H9 (cell line): ENCODE results near the gene ITGB1BP1. TPM values are rescaled to one million over a fixed set of nuclear protein-coding genes. Genes with fewer than 3 reads are reported as not detected.

Source experiments
- DNase-seq: peaks from one replicate; pipeline ENCODE4 v3.0.0-alpha.2; 2017
- H2AFZ ChIP-seq: one replicate; pipeline ENCODE4 v1.6.1; 2013; ENCODE audit warnings: mild to moderate bottlenecking, low read length, control low read depth, moderate library complexity
- H2AK5ac ChIP-seq: 2 replicates; pipeline ENCODE4 v1.6.1; 2013; ENCODE audit warnings: low read length, control low read depth, mixed read lengths; ENCODE audit not compliant: insufficient read length
- H2BK120ac ChIP-seq: one replicate; pipeline ENCODE4 v1.6.1; 2013; ENCODE audit warnings: low read depth, mild to moderate bottlenecking, low read length, control low read depth, inconsistent platforms; ENCODE audit not compliant: poor library complexity, severe bottlenecking
- H2BK12ac ChIP-seq: 2 replicates; pipeline ENCODE4 v1.6.1; 2013; ENCODE audit warnings: low read length, control low read depth, mixed read lengths, low read depth; ENCODE audit not compliant: insufficient read length
- H2BK15ac ChIP-seq: 2 replicates; pipeline ENCODE4 v1.6.1; 2013; ENCODE audit warnings: low read depth, low read length, control low read depth
- H2BK20ac ChIP-seq: one replicate; pipeline ENCODE4 v1.6.1; 2013; ENCODE audit warnings: low read depth, mild to moderate bottlenecking, low read length, control low read depth, inconsistent platforms; ENCODE audit not compliant: poor library complexity, severe bottlenecking
- H2BK5ac ChIP-seq: 2 replicates; pipeline ENCODE4 v1.6.1; 2013; ENCODE audit warnings: low read length, control low read depth, mixed read lengths; ENCODE audit not compliant: insufficient read length
- H3K14ac ChIP-seq: 2 replicates; pipeline ENCODE4 v1.6.1; 2013; ENCODE audit warnings: low read length, control low read depth; ENCODE audit not compliant: insufficient read depth
- H3K18ac ChIP-seq: 2 replicates; pipeline ENCODE4 v1.6.1; 2013; ENCODE audit warnings: low read depth, mild to moderate bottlenecking, mixed read lengths, low read length, control low read depth; ENCODE audit not compliant: insufficient read length
- H3K23ac ChIP-seq: 2 replicates; pipeline ENCODE4 v1.6.1; 2013; ENCODE audit warnings: low read length, control low read depth, mixed read lengths, low read depth; ENCODE audit not compliant: insufficient read length
- H3K23me2 ChIP-seq: 2 replicates; pipeline ENCODE4 v1.6.1; 2013; ENCODE audit warnings: low read depth, mild to moderate bottlenecking, mixed read lengths, low read length, control low read depth; ENCODE audit not compliant: insufficient read length, poor library complexity, severe bottlenecking
- H3K27ac ChIP-seq: 2 replicates; pipeline ENCODE4 v1.5.1; 2013; ENCODE audit warnings: low read length, control low read depth, mixed read lengths, low read depth; ENCODE audit not compliant: insufficient read length
- H3K27me3 ChIP-seq: 2 replicates; pipeline ENCODE4 v1.6.1; 2013; ENCODE audit warnings: low read length, control low read depth, inconsistent platforms; ENCODE audit not compliant: insufficient read depth
- H3K4ac ChIP-seq: 2 replicates; pipeline ENCODE4 v1.6.1; 2013; ENCODE audit warnings: low read depth, mild to moderate bottlenecking, control low read depth, inconsistent platforms, low read length, moderate library complexity
- H3K4me1 ChIP-seq: 2 replicates; pipeline ENCODE4 v1.6.1; 2013; ENCODE audit warnings: low read length, control low read depth, inconsistent platforms; ENCODE audit not compliant: insufficient read depth
- H3K4me2 ChIP-seq: 2 replicates; pipeline ENCODE4 v1.6.1; 2013; ENCODE audit warnings: low read length, control low read depth, mixed read lengths; ENCODE audit not compliant: insufficient read length, insufficient read depth
- H3K56ac ChIP-seq: 2 replicates; pipeline ENCODE4 v1.6.1; 2013; ENCODE audit warnings: low read depth, mild to moderate bottlenecking, mixed read lengths, low read length, control low read depth; ENCODE audit not compliant: insufficient read length
- H3K79me1 ChIP-seq: 2 replicates; pipeline ENCODE4 v1.6.1; 2013; ENCODE audit warnings: low read depth, mild to moderate bottlenecking, moderate library complexity, low read length, control low read depth, inconsistent platforms; ENCODE audit not compliant: insufficient read depth, poor library complexity, severe bottlenecking
- H3K79me2 ChIP-seq: 2 replicates; pipeline ENCODE4 v1.6.1; 2013; ENCODE audit warnings: low read length, control low read depth, inconsistent platforms; ENCODE audit not compliant: insufficient read depth
- H3K9ac ChIP-seq: 2 replicates; pipeline ENCODE4 v1.6.1; 2013; ENCODE audit warnings: low read length, control low read depth, mixed read lengths; ENCODE audit not compliant: insufficient read length; ENCODE audit errors: extremely low read depth
- H3K9me3 ChIP-seq: one replicate; pipeline ENCODE4 v1.6.1; 2013; ENCODE audit warnings: low read depth, low read length, inconsistent platforms; ENCODE audit not compliant: control insufficient read depth
- H3T11ph ChIP-seq: one replicate; pipeline ENCODE4 v1.6.1; 2013; ENCODE audit warnings: mild to moderate bottlenecking, low read length, control low read depth, inconsistent platforms
- H4K20me1 ChIP-seq: one replicate; pipeline ENCODE4 v1.6.1; 2013; ENCODE audit not compliant: control insufficient read depth, insufficient read length, insufficient read depth
- H4K5ac ChIP-seq: 2 replicates; pipeline ENCODE4 v1.6.1; 2013; ENCODE audit warnings: low read depth, mild to moderate bottlenecking, mixed read lengths, low read length, control low read depth; ENCODE audit not compliant: insufficient read length
- H4K8ac ChIP-seq: replicated peaks from 2 replicates; pipeline ENCODE4 v1.6.1; 2013; ENCODE audit warnings: low read length, control low read depth, mixed read lengths, low read depth; ENCODE audit not compliant: insufficient read length
- H4K91ac ChIP-seq: 2 replicates; pipeline ENCODE4 v1.6.1; 2013; ENCODE audit warnings: low read depth, mild to moderate bottlenecking, moderate library complexity, mixed read lengths, low read length, control low read depth; ENCODE audit not compliant: insufficient read length
- H3K27ac Mint-ChIP-seq, 3 experiments: 2 replicates in 2 of 3; 3 replicates in 1 of 3; pipeline ENCODE4 v1.8.0; 2020 to 2021; ENCODE audit warnings: mixed read lengths in 3 of 3, mild to moderate bottlenecking in 1 of 3, moderate library complexity in 1 of 3
- H3K27me3 Mint-ChIP-seq: 2 replicates; pipeline ENCODE4 v1.8.0; 2021; ENCODE audit warnings: low read depth, mild to moderate bottlenecking, moderate library complexity, mixed read lengths
- H3K36me3 Mint-ChIP-seq, 3 experiments: 2 replicates in 2 of 3; 3 replicates in 1 of 3; pipeline ENCODE4 v1.8.0; 2020 to 2021; ENCODE audit warnings: low read depth in 3 of 3, mixed read lengths in 3 of 3; ENCODE audit not compliant: insufficient read depth in 1 of 3
- H3K4me1 Mint-ChIP-seq, 2 experiments: 2 replicates each; pipeline ENCODE4 v1.8.0; 2020; ENCODE audit warnings: mixed read lengths in 2 of 2
- H3K4me3 Mint-ChIP-seq, 2 experiments: 2 replicates in 1 of 2; 3 replicates in 1 of 2; pipeline ENCODE4 v1.8.0; 2020 to 2021; ENCODE audit warnings: mild to moderate bottlenecking in 2 of 2, mixed read lengths in 2 of 2, moderate library complexity in 1 of 2
- H3K9me3 Mint-ChIP-seq, 2 experiments: 2 replicates in 1 of 2; 3 replicates in 1 of 2; pipeline ENCODE4 v1.8.0; 2020; ENCODE audit warnings: mild to moderate bottlenecking in 2 of 2, mixed read lengths in 2 of 2, moderate library complexity in 1 of 2
- WGBS: extraction: QIAGEN DNeasy Blood & Tissue Kit; methylation state at CpG from one replicate; pipeline ENCODE4 v1.1.7; 2013; ENCODE audit warnings: missing lambda C conversion rate, low lambda C conversion rate, mixed read lengths; ENCODE audit not compliant: insufficient read length; ENCODE audit errors: extremely low coverage; 5-methylcytosine and 5-hydroxymethylcytosine counted together
- total RNA-seq: library from RNA; stranded (reverse); gene quantifications from 2 replicates; pipeline ENCODE4 v1.2.1, GENCODE V29; 2021
- TF ChIP-seq, protein P1 (sequence below): fragments of 200-600 bp; sonication (generic); conservative IDR thresholded peaks from 3 replicates; pipeline ENCODE4 v1.8.0; 2021; ENCODE audit warnings: antibody characterized with exemption, mild to moderate bottlenecking

Gene ITGB1BP1
- total RNA-seq, 1 experiment from 2014 or later = 38.7 TPM

DNA sequence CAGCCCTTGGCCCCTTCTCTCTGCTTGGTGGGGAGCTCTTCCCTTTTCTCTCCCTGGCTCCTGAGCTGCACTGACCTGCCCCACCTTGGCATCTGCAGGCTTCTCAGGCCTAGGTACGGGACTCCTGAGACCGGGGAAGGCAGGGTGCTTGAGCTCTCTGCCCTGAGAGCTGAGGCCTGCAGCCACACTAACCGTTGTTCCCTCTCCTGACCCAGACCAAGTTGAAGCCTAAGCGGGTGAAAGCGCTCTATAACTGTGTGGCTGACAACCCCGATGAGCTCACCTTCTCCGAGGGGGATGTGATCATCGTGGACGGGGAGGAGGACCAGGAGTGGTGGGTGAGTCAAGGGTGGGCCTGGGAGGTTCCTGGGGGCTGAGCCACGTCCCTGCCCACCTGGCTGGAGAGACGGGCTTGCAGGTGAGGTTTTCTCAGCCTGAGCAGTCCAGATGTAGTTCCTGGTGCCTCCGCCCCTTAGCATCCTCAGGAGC, 22.2 kb downstream of the ITGB1BP1 start:
- no peaks in the 10 kb centered on the region for H3K79me1 ChIP-seq
- Mint-ChIP-seq H3K9me3 (no peaks in the 10 kb centered on the region), H3K36me3 (peaks cover 3 to 19% (median 4%) of the 10 kb centered on the region in 3 experiments; a peak in 6 of 7 replicates), H3K27me3 (no peaks in the 10 kb centered on the region; the same call in 1 of the 2 replicates), H3K27ac (peak overlapping the region in 2 of 3 experiments; percentile 86 to 94; a peak in 5 of 7 replicates), H3K4me1 (peaks cover 3 to 11% of the 10 kb centered on the region in 2 experiments; a peak in 3 of 4 replicates), H3K4me3 (no peak overlapping the region; a peak in 1 of 5 replicates)
- no peak for DNase-seq
- H2BK5ac ChIP-seq = no peak overlapping the region
- no peaks in the 10 kb centered on the region for H3K27me3 ChIP-seq
- no peak overlapping the region for H3T11ph ChIP-seq
- no peaks in the 10 kb centered on the region for H3K23me2 ChIP-seq
- H2AK5ac ChIP-seq = no peak overlapping the region
- H3K9ac ChIP-seq = no peak overlapping the region
- no peak overlapping the region for H2BK20ac ChIP-seq
- H3K23ac ChIP-seq = no peak overlapping the region
- H2AFZ ChIP-seq = no peak overlapping the region
- no peak overlapping the region for H2BK12ac ChIP-seq
- no CpG with 5 or more reads among the region's 12 CpGs for WGBS
- no peak overlapping the region for H3K27ac ChIP-seq
- H4K8ac ChIP-seq = no peak overlapping the region
- no peak overlapping the region for H2BK120ac ChIP-seq
- no peaks in the 10 kb centered on the region; the same call in 1 of the 2 replicates for H3K4me1 ChIP-seq
- TF ChIP-seq, protein P1, sequence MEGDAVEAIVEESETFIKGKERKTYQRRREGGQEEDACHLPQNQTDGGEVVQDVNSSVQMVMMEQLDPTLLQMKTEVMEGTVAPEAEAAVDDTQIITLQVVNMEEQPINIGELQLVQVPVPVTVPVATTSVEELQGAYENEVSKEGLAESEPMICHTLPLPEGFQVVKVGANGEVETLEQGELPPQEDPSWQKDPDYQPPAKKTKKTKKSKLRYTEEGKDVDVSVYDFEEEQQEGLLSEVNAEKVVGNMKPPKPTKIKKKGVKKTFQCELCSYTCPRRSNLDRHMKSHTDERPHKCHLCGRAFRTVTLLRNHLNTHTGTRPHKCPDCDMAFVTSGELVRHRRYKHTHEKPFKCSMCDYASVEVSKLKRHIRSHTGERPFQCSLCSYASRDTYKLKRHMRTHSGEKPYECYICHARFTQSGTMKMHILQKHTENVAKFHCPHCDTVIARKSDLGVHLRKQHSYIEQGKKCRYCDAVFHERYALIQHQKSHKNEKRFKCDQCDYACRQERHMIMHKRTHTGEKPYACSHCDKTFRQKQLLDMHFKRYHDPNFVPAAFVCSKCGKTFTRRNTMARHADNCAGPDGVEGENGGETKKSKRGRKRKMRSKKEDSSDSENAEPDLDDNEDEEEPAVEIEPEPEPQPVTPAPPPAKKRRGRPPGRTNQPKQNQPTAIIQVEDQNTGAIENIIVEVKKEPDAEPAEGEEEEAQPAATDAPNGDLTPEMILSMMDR = no peak
- H4K20me1 ChIP-seq = no peaks in the 10 kb centered on the region
- H3K4ac ChIP-seq = no peak overlapping the region
- no peaks in the 10 kb centered on the region for H3K79me2 ChIP-seq
- no peak overlapping the region for H4K5ac ChIP-seq
- H3K56ac ChIP-seq = no peak overlapping the region
- no peak overlapping the region for H4K91ac ChIP-seq
- H3K9me3 ChIP-seq = no peaks in the 10 kb centered on the region
- H3K18ac ChIP-seq = no peak overlapping the region
- no peak overlapping the region for H3K14ac ChIP-seq
- H2BK15ac ChIP-seq = no peak overlapping the region
- H3K4me2 ChIP-seq = no peak overlapping the region
